C4-2B (cell line): ENCODE data around the gene LATS2.

Source experiments
- H3K27ac ChIP-seq: fragments of 450-650 bp; 2 replicates; pipeline ENCODE4 v1.5.1; 2017
- ZFX ChIP-seq: fragments of 450-650 bp; IDR thresholded peaks from 2 replicates; pipeline ENCODE4 v1.6.1; 2017
- TF ChIP-seq, protein P1 (sequence below): fragments of 450-650 bp; conservative IDR thresholded peaks from 2 replicates; pipeline ENCODE4 v1.5.1; 2017; ENCODE audit warnings: mild to moderate bottlenecking

LATS2 gene

DNA sequence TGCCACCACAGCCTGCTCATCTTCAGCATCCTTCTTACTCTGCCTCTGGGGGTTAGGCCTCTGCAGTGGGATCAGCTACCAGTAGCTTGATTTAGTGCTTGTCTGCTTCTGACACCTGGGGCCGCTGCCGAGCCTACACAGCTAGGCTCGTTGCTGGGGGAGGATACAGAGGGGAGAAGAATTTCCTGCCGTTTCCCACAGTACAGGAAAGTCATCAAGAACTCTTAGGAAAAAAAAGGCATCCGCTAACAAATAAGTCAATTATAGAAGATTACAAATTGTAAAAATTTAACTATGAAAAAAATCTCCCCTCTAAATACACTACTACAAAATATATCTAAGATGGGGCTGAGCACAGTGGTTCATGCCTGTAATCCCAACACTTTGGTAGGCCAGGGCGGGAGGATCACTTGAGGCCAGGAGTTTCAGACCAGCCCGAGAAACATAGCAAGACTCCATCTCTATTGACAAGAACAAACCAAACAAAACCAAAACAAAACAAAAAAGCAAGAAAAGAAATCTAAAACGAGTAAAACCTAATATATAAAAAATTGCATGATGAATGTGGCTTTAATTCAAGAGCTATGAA lies 26.7 kb downstream of the LATS2 start:
- TF ChIP-seq, protein P1, sequence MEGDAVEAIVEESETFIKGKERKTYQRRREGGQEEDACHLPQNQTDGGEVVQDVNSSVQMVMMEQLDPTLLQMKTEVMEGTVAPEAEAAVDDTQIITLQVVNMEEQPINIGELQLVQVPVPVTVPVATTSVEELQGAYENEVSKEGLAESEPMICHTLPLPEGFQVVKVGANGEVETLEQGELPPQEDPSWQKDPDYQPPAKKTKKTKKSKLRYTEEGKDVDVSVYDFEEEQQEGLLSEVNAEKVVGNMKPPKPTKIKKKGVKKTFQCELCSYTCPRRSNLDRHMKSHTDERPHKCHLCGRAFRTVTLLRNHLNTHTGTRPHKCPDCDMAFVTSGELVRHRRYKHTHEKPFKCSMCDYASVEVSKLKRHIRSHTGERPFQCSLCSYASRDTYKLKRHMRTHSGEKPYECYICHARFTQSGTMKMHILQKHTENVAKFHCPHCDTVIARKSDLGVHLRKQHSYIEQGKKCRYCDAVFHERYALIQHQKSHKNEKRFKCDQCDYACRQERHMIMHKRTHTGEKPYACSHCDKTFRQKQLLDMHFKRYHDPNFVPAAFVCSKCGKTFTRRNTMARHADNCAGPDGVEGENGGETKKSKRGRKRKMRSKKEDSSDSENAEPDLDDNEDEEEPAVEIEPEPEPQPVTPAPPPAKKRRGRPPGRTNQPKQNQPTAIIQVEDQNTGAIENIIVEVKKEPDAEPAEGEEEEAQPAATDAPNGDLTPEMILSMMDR, result no peak
- TF ChIP-seq ZFX, result no peak
- H3K27ac ChIP-seq, result peak overlapping the region; percentile 72

DNA sequence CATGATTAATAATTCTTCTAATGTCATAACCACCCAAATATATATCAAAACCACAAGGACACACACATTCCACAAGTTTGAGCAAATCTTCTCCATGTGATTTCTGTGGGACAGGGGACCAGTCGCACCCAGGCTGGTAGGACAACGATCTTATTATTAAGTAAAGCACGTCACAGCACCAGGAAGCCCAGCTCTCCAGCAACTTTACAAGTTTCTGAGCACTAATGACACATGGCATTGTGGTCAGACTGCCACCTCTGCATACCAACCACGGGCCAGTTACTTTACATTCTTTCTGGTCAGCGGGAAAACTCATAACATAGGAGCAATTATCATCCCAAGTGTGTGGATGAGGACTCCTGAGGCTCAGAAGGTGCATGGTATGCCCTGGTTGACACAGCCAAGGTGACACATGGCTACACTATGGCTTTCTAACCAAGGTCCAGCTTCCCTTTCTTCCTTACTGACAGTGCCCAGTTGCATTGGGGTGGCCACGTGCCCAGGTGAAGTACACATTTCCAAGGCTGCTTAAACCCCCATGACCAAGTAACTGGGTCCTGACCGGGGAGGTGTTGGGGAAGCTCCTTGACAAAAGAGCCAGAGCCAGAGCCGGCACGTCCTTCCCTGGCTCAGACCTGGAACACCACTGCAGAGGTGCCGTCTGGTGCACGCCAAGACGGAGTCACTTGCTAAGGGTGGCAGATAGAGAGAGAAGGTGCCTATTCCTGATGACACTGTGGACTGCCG lies 27.4 kb downstream of the LATS2 start:
- TF ChIP-seq ZFX, result no peak
- TF ChIP-seq, protein P1, result no peak
- H3K27ac ChIP-seq, result peak overlapping the region; percentile 72

DNA sequence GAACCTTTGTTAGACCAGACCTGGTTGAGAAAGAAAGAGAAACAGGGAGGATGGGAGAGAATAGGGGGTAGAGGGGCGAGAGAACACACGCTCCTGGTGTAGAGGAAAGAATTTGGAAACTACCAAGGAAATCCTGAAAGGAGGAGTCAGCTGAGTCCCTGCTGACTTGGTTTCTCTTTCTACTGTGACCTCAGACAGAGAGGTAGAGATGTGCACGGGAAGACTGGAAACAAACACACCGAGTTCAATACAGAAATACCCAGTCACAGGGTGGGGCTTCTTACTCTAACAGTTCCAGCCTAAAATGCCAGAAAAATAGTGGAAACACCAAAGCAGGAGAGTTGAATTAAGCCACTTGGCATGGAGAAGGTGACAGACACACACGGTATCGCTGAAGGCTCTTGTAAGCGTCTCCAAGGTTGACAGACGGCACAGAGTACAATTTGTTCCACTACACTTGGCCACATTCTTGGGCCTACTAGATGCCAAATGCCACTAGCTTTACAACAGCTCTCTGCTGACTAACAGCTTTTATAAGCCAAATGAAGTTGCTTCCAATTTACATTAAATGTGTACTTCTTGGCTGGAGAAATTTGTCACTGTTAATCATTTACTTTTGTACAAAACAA lies 28.1 kb downstream of the LATS2 start:
- peak overlapping the region; percentile 72 for H3K27ac ChIP-seq

DNA sequence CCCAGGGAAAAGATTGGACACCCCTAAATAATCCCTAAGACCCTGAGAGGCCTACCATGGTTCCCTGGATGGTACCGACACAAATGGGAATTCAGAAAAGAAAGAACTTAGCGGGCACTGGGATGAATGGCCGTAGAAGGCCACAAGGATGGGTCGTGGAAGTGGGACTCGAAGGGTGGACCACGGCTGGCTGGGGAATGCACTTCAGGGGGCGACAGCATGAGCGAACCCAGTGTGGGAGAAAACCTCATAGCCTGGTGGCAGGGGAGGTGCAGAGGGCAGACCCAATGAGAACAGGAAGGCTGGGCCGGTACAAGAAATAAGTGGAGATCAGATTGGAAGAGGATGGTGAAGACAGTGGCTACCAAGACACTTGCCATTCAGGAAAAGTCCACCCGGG lies 28.7 kb downstream of the LATS2 start:
- H3K27ac ChIP-seq, result peak overlapping the region; percentile 72
- no peak for TF ChIP-seq ZFX
- TF ChIP-seq, protein P1, result no peak

More for the DNA sequence above, 28.1 kb downstream of the LATS2 start:
- TF ChIP-seq, protein P1, result no peak
- no peak for TF ChIP-seq ZFX

DNA sequence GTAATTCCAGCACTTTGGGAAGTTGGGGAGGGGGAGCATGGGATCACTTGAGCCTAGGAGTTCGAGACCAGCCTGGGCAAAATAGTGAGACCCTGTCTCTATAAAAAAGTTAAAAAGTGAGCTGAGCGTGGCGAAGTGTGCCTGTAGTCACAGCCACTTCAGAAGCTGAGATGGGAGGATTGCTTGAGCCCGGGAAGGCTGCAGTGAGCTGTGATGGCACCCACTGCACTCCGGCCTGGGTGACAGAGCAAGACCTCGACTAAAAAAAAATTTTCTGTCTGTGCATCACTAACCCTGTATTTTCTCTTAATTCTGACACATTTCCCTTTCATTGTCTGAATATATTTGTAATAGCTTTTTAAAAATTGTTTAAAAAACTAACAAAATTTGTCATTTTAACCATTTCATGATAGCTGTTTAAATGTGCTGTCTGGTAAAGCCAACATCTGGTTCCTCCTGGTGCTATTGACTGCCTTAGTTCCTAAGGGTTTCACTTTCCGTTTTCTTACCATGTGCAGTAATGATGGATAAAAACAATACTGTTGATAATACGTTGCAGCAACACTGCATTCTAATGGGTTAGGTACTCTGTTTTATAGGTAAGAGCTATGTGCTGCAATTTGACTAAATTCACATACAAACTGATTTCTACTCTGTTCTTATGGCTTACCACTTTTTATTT lies 29.7 kb downstream of the LATS2 start:
- H3K27ac ChIP-seq, result no peak overlapping the region

DNA sequence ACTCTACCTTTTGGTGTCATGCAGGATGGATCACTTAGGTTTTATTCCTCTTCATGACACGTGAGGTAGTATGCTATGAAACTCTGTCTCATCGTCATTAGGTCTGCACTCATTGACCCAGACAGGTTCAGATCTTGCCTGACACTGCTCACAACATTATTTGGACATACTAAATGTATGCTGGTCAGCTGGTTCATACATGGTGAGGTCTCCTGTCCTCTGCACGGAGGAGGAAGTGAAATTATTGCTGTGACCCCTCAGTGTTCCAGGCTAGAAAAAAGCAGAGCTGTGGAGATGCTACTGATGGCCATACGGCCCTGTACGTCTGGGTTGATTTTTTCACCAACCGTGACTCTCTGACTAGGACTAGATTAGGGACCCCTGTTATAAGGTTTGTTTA lies 35.8 kb downstream of the LATS2 start:
- TF ChIP-seq, protein P1, result no peak
- TF ChIP-seq ZFX, result no peak; the same call in 1 of the 2 replicates
- H3K27ac ChIP-seq, result no peak overlapping the region

More for the DNA sequence above, 29.7 kb downstream of the LATS2 start:
- TF ChIP-seq, protein P1, result no peak
- no peak for TF ChIP-seq ZFX
